ENCODE data around the gene HMBS. TPM values are rescaled to one million over a fixed set of nuclear protein-coding genes. Genes with fewer than 3 reads are reported as not detected.
"Not testable (repeated sequence)": the region's sequence is repeated elsewhere in the genome, so short reads cannot be mapped to it uniquely, and the experiment has no call there.

Gene HMBS
- total RNA-seq, 2 donors from 2014 or later, result 9.2 to 14.3 TPM

DNA sequence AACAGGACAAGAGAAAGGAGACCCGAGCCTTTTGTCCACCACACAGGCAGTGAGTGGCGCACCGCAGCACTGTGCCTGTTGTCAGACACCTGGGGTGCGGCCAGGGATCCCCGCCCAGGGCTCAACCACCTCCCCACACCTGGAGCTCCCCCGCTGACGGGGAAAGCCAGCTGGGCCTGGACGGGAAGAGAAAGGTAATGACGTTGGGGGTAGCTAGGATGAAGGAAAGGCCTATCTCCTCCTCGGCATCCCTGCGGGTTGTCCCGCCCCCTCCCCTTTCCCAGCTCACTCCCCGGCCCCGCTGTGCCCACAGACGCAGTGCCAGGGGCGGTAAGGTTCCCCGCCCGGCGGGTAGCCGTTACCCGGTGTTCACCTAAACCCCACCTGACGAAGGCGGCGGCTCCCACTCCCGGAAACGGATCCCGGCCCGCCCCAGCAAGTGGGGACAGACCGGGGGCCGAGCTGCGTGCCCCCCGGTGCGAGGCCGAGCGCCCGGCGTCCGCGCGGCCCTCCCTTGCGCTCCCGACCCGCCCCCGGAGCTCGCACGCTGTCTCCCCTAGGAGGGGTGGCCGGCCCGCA, 28.2 kb upstream of the HMBS start:
- no peak for DNase-seq (ENCODE audit: low spot score)
- intact Hi-C loops (cut with DNase I), result no loop called here
- TF ChIP-seq POLR2AphosphoS5 (IDR thresholded peaks at IDR 0.05) (no peak), POLR2A (IDR thresholded peaks at IDR 0.05) (no peak)
- TF ChIP-seq, protein P1, sequence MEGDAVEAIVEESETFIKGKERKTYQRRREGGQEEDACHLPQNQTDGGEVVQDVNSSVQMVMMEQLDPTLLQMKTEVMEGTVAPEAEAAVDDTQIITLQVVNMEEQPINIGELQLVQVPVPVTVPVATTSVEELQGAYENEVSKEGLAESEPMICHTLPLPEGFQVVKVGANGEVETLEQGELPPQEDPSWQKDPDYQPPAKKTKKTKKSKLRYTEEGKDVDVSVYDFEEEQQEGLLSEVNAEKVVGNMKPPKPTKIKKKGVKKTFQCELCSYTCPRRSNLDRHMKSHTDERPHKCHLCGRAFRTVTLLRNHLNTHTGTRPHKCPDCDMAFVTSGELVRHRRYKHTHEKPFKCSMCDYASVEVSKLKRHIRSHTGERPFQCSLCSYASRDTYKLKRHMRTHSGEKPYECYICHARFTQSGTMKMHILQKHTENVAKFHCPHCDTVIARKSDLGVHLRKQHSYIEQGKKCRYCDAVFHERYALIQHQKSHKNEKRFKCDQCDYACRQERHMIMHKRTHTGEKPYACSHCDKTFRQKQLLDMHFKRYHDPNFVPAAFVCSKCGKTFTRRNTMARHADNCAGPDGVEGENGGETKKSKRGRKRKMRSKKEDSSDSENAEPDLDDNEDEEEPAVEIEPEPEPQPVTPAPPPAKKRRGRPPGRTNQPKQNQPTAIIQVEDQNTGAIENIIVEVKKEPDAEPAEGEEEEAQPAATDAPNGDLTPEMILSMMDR (IDR thresholded peaks at IDR 0.05), result no peak
- peaks cover 7 to 8% of the 10 kb centered on the region in 2 donors for H3K36me3 ChIP-seq
- no peaks in the 10 kb centered on the region for H3K27me3 ChIP-seq (replicated peaks; ENCODE audit: insufficient read depth)
- H3K9me3 ChIP-seq, result no peaks in the 10 kb centered on the region
- H3K4me3 ChIP-seq, result peak overlapping the region; percentile 57 to 77
- peaks cover 5% of the 10 kb centered on the region for H3K4me1 ChIP-seq (replicated peaks)
- peak overlapping the region; percentile 58 to 78 for H3K27ac ChIP-seq
- 1% methylated on average over 46 of the region's 48 CpGs for WGBS

DNA sequence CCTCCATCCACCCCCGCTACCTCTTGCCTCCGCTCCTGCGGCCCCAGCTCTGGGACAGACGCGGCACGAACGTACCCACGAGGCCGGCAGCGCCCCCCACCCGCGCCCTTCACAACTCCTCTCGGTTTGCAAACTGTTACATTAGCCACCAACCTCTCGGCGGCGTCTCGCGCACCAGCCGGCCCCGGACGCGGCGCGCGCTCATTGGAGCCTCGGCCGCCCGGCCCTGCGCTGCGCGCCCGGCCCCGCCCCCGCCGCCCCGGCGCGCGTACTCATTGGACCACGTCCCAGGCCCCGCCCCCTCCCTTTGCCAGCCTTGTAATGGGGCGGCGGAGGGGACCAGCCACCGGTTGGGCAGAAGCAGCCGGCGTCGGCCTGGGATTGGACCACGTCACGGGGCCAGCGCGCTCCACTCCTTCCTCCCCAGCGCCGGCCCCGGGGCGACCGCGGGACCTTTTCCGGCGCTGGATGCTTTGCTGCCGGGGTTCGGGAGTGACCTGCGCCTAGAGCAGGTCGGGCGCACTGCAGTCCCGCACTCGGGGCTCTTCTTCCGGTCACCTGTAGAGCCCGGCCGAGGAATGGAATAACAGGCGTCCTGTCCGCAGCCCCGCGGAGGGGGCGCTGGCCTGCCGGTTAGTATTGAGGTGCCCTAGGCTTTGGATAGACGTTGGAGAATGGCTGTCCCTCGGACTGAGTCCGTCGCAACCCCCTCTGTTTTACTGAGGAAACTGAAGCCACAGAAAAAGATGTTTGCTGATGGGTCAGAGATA, 27.5 kb upstream of the HMBS start, which contains the start of gene HYOU1:
Gene HYOU1 (minus strand): TSS at position 206 of the 770 bp plus-strand sequence. CDS start 1,045 bp downstream, outside the sequence.
- H3K27me3 ChIP-seq (replicated peaks; ENCODE audit: insufficient read depth), result no peaks in the 10 kb centered on the region
- intact Hi-C loops (cut with DNase I), result no loop called here
- H3K4me1 ChIP-seq (replicated peaks), result peaks cover 5% of the 10 kb centered on the region
- peaks cover 2 to 4% of the 10 kb centered on the region in 2 donors for H3K36me3 ChIP-seq
- H3K9me3 ChIP-seq, result no peaks in the 10 kb centered on the region
- TF ChIP-seq POLR2A (IDR thresholded peaks at IDR 0.05) (peak; percentile 59), POLR2AphosphoS5 (IDR thresholded peaks at IDR 0.05) (peak; percentile 82)
- TF ChIP-seq, protein P1 (IDR thresholded peaks at IDR 0.05), result peak in 3 of 4 experiments; percentile 9 to 40 (median 21)
- H3K4me3 ChIP-seq, result peak within 1 kb of the TSS; percentile 57 to 77
- WGBS, result 0% methylated on average over 52 of the region's 79 CpGs
- peak within 1 kb of the TSS; percentile 70 to 80 for H3K27ac ChIP-seq
- DNase-seq (ENCODE audit: low spot score), result peak; percentile 97

DNA sequence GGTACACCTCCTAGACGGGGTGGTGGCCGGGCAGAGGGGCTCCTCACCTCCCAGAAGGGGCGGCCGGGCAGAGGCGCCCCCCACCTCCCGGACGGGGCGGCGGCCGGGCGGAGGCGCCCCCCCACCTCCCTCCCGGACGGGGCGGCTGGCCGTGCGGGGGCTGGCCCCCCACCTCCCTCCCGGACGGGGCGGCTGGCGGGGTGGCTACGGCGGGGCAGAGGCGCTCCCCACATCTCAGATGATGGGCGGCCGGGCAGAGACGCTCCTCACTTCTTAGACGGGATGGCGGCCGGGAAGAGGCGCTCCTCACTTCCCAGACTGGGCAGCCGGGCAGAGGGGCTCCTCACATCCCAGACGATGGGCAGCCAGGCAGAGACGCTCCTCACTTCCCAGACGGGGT, 25.6 kb upstream of the HMBS start:
- H3K9me3 ChIP-seq; intact Hi-C loops (cut with DNase I); H3K27me3 ChIP-seq (replicated peaks; ENCODE audit: insufficient read depth); H3K4me1 ChIP-seq (replicated peaks); H3K36me3 ChIP-seq; DNase-seq (ENCODE audit: low spot score); H3K4me3 ChIP-seq; H3K27ac ChIP-seq: not testable (repeated sequence)
- WGBS, result 91% methylated on average over 15 of the region's 35 CpGs

DNA sequence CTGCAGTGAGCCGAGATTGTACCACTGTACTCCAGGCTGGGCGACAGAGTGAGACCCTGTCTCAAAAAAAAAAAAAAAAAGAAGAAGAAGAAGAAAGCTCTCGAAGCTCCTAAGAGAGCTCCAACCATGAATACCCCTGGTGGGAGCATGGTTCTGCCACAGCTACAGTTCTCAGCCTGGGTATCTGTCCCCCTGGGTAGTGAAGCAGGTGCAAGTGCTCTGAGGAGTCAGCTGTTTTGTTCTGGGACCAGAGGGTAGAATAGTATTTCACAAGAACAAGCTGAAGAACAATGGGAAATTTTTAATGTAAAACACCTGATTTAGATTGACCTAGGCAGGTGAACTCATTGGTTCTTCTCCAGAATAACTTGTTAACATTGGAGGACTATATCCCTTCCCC, 23.4 kb upstream of the HMBS start:
- DNase-seq (ENCODE audit: low spot score), result no peak
- TF ChIP-seq POLR2A (IDR thresholded peaks at IDR 0.05), result no peak
- TF ChIP-seq, protein P1 (IDR thresholded peaks at IDR 0.05), result no peak
- TF ChIP-seq POLR2AphosphoS5 (IDR thresholded peaks at IDR 0.05), result no peak
- Histone ChIP-seq H3K27me3 (replicated peaks; ENCODE audit: insufficient read depth) (no peaks in the 10 kb centered on the region), H3K27ac (no peak overlapping the region), H3K9me3 (no peaks in the 10 kb centered on the region), H3K4me1 (replicated peaks) (peaks cover 5% of the 10 kb centered on the region), H3K36me3 (no peaks in the 10 kb centered on the region), H3K4me3 (no peak overlapping the region)
- intact Hi-C loops (cut with DNase I), result no loop called here
- WGBS, result 95% methylated on average over 3 of the region's 3 CpGs

DNA sequence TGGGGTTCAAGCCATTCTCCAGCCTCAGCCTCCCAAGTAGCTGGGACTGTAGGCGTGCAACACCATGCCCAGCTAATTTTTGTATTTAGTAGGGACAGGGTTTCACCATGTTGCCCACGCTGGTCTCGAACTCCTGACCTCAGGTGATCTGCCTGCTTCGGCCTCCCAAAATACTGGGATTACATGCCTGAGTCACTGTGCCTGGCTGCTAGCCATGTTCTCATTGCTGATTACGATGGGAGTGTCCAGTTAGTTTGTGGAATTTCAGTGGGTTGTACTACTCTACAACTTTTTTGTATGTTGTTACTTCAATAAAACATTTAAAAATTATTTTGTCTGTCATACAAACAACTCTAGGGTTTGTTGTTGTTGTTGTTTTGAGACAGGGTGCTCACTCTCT, 21.9 kb upstream of the HMBS start:
- TF ChIP-seq, protein P1 (IDR thresholded peaks at IDR 0.05), result no peak
- TF ChIP-seq POLR2A (IDR thresholded peaks at IDR 0.05), result no peak
- TF ChIP-seq POLR2AphosphoS5 (IDR thresholded peaks at IDR 0.05), result no peak
- intact Hi-C loops (cut with DNase I), result no loop called here

More for the DNA sequence above, 21.9 kb upstream of the HMBS start:
- no peak for DNase-seq (ENCODE audit: low spot score)
- 75% methylated on average over 5 of the region's 5 CpGs for WGBS
- H3K27me3 ChIP-seq (replicated peaks; ENCODE audit: insufficient read depth), result no peaks in the 10 kb centered on the region
- no peak overlapping the region for H3K27ac ChIP-seq
- peaks cover 10% of the 10 kb centered on the region for H3K4me1 ChIP-seq (replicated peaks)
- no peaks in the 10 kb centered on the region for H3K9me3 ChIP-seq
- H3K36me3 ChIP-seq, result no peaks in the 10 kb centered on the region
- no peak overlapping the region for H3K4me3 ChIP-seq

Data from prostate gland (tissue), 2 donors.